Measurements from ENCODE around the gene ITSN1.

Gene ITSN1

GRCh38 chr21:33618407-33618806 lies 23.9 kb upstream of the ITSN1 start:
- no peak for TF ChIP-seq REST (IDR thresholded peaks at IDR 0.05; ENCODE audit: insufficient read depth in 1 of 2, low read depth in 2 of 2, low read length in 2 of 2)
- no peak for TF ChIP-seq SIN3A (IDR thresholded peaks at IDR 0.05; ENCODE audit: borderline replicate concordance, insufficient read depth, low read length)
- no peak for TF ChIP-seq TAF1 (IDR thresholded peaks at IDR 0.05; ENCODE audit: borderline replicate concordance, insufficient read depth, low read length)
- TF ChIP-seq POLR2AphosphoS5 (IDR thresholded peaks at IDR 0.05; ENCODE audit: low read depth, low read length) = no peak

- TF ChIP-seq FOXP2 (optimal IDR thresholded peaks at IDR 0.05; ENCODE audit: borderline replicate concordance, extremely low read depth, extremely low read length, insufficient read depth) (no peak), REST (IDR thresholded peaks at IDR 0.05; ENCODE audit: insufficient read depth in 1 of 2, low read depth in 2 of 2, low read length in 2 of 2) (no peak), SIN3A (IDR thresholded peaks at IDR 0.05; ENCODE audit: borderline replicate concordance, insufficient read depth, low read length) (no peak), POLR2AphosphoS5 (IDR thresholded peaks at IDR 0.05; ENCODE audit: low read depth, low read length) (no peak), TAF1 (IDR thresholded peaks at IDR 0.05; ENCODE audit: borderline replicate concordance, insufficient read depth, low read length) (no peak)
Measured at GRCh38 chr21:33619726-33620125, 22.6 kb upstream of the ITSN1 start.

- TF ChIP-seq TAF1 (IDR thresholded peaks at IDR 0.05; ENCODE audit: borderline replicate concordance, insufficient read depth, low read length) (no peak), FOXP2 (optimal IDR thresholded peaks at IDR 0.05; ENCODE audit: borderline replicate concordance, extremely low read depth, extremely low read length, insufficient read depth) (no peak), POLR2AphosphoS5 (IDR thresholded peaks at IDR 0.05; ENCODE audit: low read depth, low read length) (no peak), REST (IDR thresholded peaks at IDR 0.05; ENCODE audit: insufficient read depth in 1 of 2, low read depth in 2 of 2, low read length in 2 of 2) (no peak), SIN3A (IDR thresholded peaks at IDR 0.05; ENCODE audit: borderline replicate concordance, insufficient read depth, low read length) (no peak)
Measured at GRCh38 chr21:33622253-33622652, 20.0 kb upstream of the ITSN1 start.

GRCh38 chr21:33634254-33634653 lies 8.0 kb upstream of the ITSN1 start:
- TF ChIP-seq REST (IDR thresholded peaks at IDR 0.05; ENCODE audit: insufficient read depth in 1 of 2, low read depth in 2 of 2, low read length in 2 of 2) (no peak), SIN3A (IDR thresholded peaks at IDR 0.05; ENCODE audit: borderline replicate concordance, insufficient read depth, low read length) (no peak), FOXP2 (optimal IDR thresholded peaks at IDR 0.05; ENCODE audit: borderline replicate concordance, extremely low read depth, extremely low read length, insufficient read depth) (no peak), TAF1 (IDR thresholded peaks at IDR 0.05; ENCODE audit: borderline replicate concordance, insufficient read depth, low read length) (no peak), POLR2AphosphoS5 (IDR thresholded peaks at IDR 0.05; ENCODE audit: low read depth, low read length) (no peak)

Data from PFSK-1 (cell line).